Neural progenitor cell (in vitro differentiated cells): ENCODE data around the gene LRP2. TPM values are rescaled to one million over a fixed set of nuclear protein-coding genes. Genes with fewer than 3 reads are reported as not detected.

Source experiments
- DNase-seq: peaks from one replicate; pipeline ENCODE4 v3.0.0-alpha.2; 2016; ENCODE audit warnings: low spot score
- H2AFZ ChIP-seq: fragments of 200-600 bp; sonication (generic); replicated peaks from 2 replicates; pipeline ENCODE4 v1.6.1; 2016; ENCODE audit warnings: antibody characterized with exemption
- H3F3A ChIP-seq: fragments of 200-600 bp; sonication (generic); 2 replicates; pipeline ENCODE4 v1.6.1; 2016; ENCODE audit warnings: antibody characterized with exemption, low read depth
- H3K27ac ChIP-seq: fragments of 200-600 bp; sonication (generic); 2 replicates; pipeline ENCODE4 v1.5.1; 2016; ENCODE audit warnings: mild to moderate bottlenecking
- H3K27me3 ChIP-seq: fragments of 200-600 bp; sonication (generic); 2 replicates; pipeline ENCODE4 v1.6.1; 2016; ENCODE audit warnings: mild to moderate bottlenecking, moderate library complexity
- H3K36me3 ChIP-seq: fragments of 200-600 bp; sonication (generic); 2 replicates; pipeline ENCODE4 v1.5.1; 2016
- H3K4me1 ChIP-seq: fragments of 200-600 bp; sonication (generic); 2 replicates; pipeline ENCODE4 v1.6.1; 2016; ENCODE audit warnings: mixed run types
- H3K4me2 ChIP-seq: fragments of 200-600 bp; sonication (generic); 2 replicates; pipeline ENCODE4 v1.6.1; 2016
- H3K4me3 ChIP-seq: fragments of 200-600 bp; sonication (generic); 2 replicates; pipeline ENCODE4 v1.5.1; 2016
- H3K79me2 ChIP-seq: fragments of 200-600 bp; sonication (generic); 2 replicates; pipeline ENCODE4 v1.6.1; 2016; ENCODE audit warnings: low read depth
- H3K9ac ChIP-seq: fragments of 200-600 bp; sonication (generic); 2 replicates; pipeline ENCODE4 v1.6.1; 2016
- H3K9me3 ChIP-seq: fragments of 200-600 bp; sonication (generic); 2 replicates; pipeline ENCODE4 v1.5.1; 2016; ENCODE audit warnings: low read depth
- H4K20me1 ChIP-seq: fragments of 200-600 bp; sonication (generic); 2 replicates; pipeline ENCODE4 v1.6.1; 2016; ENCODE audit warnings: low read depth
- H3K27ac Mint-ChIP-seq: 3 replicates; pipeline ENCODE4 v1.8.0; 2021; ENCODE audit warnings: mixed read lengths
- H3K27me3 Mint-ChIP-seq: 2 replicates; pipeline ENCODE4 v1.8.0; 2022; ENCODE audit warnings: low read depth, mild to moderate bottlenecking, inconsistent platforms, moderate library complexity, mixed read lengths; ENCODE audit not compliant: insufficient read depth
- H3K36me3 Mint-ChIP-seq: 3 replicates; pipeline ENCODE4 v1.8.0; 2021; ENCODE audit warnings: mixed read lengths
- H3K4me1 Mint-ChIP-seq: 3 replicates; pipeline ENCODE4 v1.8.0; 2021; ENCODE audit warnings: mixed read lengths
- H3K4me3 Mint-ChIP-seq: 3 replicates; pipeline ENCODE4 v1.8.0; 2021; ENCODE audit warnings: mild to moderate bottlenecking, moderate library complexity, mixed read lengths
- H3K9me3 Mint-ChIP-seq: 3 replicates; pipeline ENCODE4 v1.8.0; 2020; ENCODE audit warnings: mixed read lengths
- CTCF ChIP-seq: fragments of 200-600 bp; sonication (generic); IDR thresholded peaks from 2 replicates; pipeline ENCODE4 v1.5.1; 2017; ENCODE audit warnings: antibody characterized with exemption, mild to moderate bottlenecking
- EZH2 ChIP-seq: fragments of 200-600 bp; sonication (generic); IDR thresholded peaks from 2 replicates; pipeline ENCODE4 v1.6.1; 2017; ENCODE audit warnings: antibody characterized with exemption, mild to moderate bottlenecking, moderate library complexity
- EZH2phosphoT487 ChIP-seq: fragments of 200-600 bp; sonication (generic); IDR thresholded peaks from 2 replicates; pipeline ENCODE4 v1.6.1; 2017; ENCODE audit warnings: antibody characterized with exemption
- total RNA-seq: library from RNA; depleted of rRNA; stranded (reverse); fragments of >200 nt; gene quantifications from 2 replicates; pipeline ENCODE4 v1.2.3, GENCODE V29; 2015; ENCODE audit warnings: low replicate concordance

LRP2 gene
- total RNA-seq, 1 donor from 2014 or later: 143 TPM

- Mint-ChIP-seq H3K9me3 (no peaks in the 10 kb centered on the region), H3K27me3 (no peaks in the 10 kb centered on the region)
- peak overlapping the region; percentile 96 for H3K27ac ChIP-seq
Measured at GRCh38 chr2:169300636-169301530, 61.5 kb downstream of the LRP2 start.

GRCh38 chr2:169298007-169298406 lies 64.3 kb downstream of the LRP2 start:
- Mint-ChIP-seq H3K9me3 (no peaks in the 10 kb centered on the region), H3K36me3 (peaks cover 11% of the 10 kb centered on the region), H3K27me3 (no peaks in the 10 kb centered on the region), H3K4me3 (no peak overlapping the region), H3K4me1 (peaks cover 52% of the 10 kb centered on the region), H3K27ac (no peak overlapping the region)
- no peaks in the 10 kb centered on the region for H3K36me3 ChIP-seq
- peaks cover 73% of the 10 kb centered on the region for H3K4me1 ChIP-seq
- H3K4me3 ChIP-seq: no peak overlapping the region
- DNase-seq: no peak
- H3K9ac ChIP-seq: no peak overlapping the region
- no peak for TF ChIP-seq CTCF
- TF ChIP-seq EZH2phosphoT487: no peak
- TF ChIP-seq EZH2: no peak
- no peaks in the 10 kb centered on the region for H3K27me3 ChIP-seq
- H2AFZ ChIP-seq: no peak overlapping the region
- no peak overlapping the region for H3K27ac ChIP-seq
- peaks cover 70% of the 10 kb centered on the region for H3K79me2 ChIP-seq
- H3K4me2 ChIP-seq: peak overlapping the region; percentile 18
- H3K9me3 ChIP-seq: no peaks in the 10 kb centered on the region
- H4K20me1 ChIP-seq: peaks cover 44% of the 10 kb centered on the region
- H3F3A ChIP-seq: peaks cover 35% of the 10 kb centered on the region

More at GRCh38 chr2:169300636-169301530, 61.5 kb downstream of the LRP2 start:
- peaks cover 59% of the 10 kb centered on the region for H3K79me2 ChIP-seq
- Mint-ChIP-seq H3K27ac (peak overlapping the region; percentile 96), H3K4me1 (peaks cover 58% of the 10 kb centered on the region), H3K4me3 (peak overlapping the region; percentile 60), H3K36me3 (peaks cover 14% of the 10 kb centered on the region)
- H3F3A ChIP-seq: peaks cover 62% of the 10 kb centered on the region
- peaks cover 12% of the 10 kb centered on the region for H3K36me3 ChIP-seq
- H3K4me3 ChIP-seq: peak overlapping the region; percentile 38
- TF ChIP-seq CTCF: no peak
- no peak for TF ChIP-seq EZH2
- no peak for TF ChIP-seq EZH2phosphoT487
- peaks cover 77% of the 10 kb centered on the region for H3K4me1 ChIP-seq
- no peak overlapping the region for H3K9ac ChIP-seq
- no peaks in the 10 kb centered on the region for H3K27me3 ChIP-seq
- H4K20me1 ChIP-seq: peaks cover 31% of the 10 kb centered on the region
- H3K4me2 ChIP-seq: peak overlapping the region; percentile 80
- peak; percentile 81 for DNase-seq
- H2AFZ ChIP-seq: no peak overlapping the region
- no peaks in the 10 kb centered on the region for H3K9me3 ChIP-seq

- Mint-ChIP-seq H3K4me1 (peaks cover 17% of the 10 kb centered on the region), H3K9me3 (no peaks in the 10 kb centered on the region), H3K4me3 (no peak overlapping the region), H3K27ac (no peak overlapping the region), H3K27me3 (no peaks in the 10 kb centered on the region), H3K36me3 (peaks cover 21% of the 10 kb centered on the region)
- no peak overlapping the region for H3K9ac ChIP-seq
- no peak for DNase-seq
- H3K4me2 ChIP-seq: no peak overlapping the region
- no peak overlapping the region for H3K4me3 ChIP-seq
- H3K36me3 ChIP-seq: peaks cover 23% of the 10 kb centered on the region
- no peaks in the 10 kb centered on the region for H3K9me3 ChIP-seq
- H3K79me2 ChIP-seq: peaks cover 58% of the 10 kb centered on the region
- peaks cover 5% of the 10 kb centered on the region for H3F3A ChIP-seq
- no peak overlapping the region for H3K27ac ChIP-seq
- peaks cover 22% of the 10 kb centered on the region for H4K20me1 ChIP-seq
- no peaks in the 10 kb centered on the region for H3K27me3 ChIP-seq
- H2AFZ ChIP-seq: no peak overlapping the region
- TF ChIP-seq EZH2: no peak
- no peak for TF ChIP-seq EZH2phosphoT487
- TF ChIP-seq CTCF: no peak
- H3K4me1 ChIP-seq: peaks cover 35% of the 10 kb centered on the region
Measured at GRCh38 chr2:169294001-169294675, 68.2 kb downstream of the LRP2 start.
